ENCODE data around the gene ARID5A.

The ARID5A gene

GRCh38 chr2:96546797-96547196, 10.2 kb downstream of the ARID5A start:
- TF ChIP-seq, protein P1, sequence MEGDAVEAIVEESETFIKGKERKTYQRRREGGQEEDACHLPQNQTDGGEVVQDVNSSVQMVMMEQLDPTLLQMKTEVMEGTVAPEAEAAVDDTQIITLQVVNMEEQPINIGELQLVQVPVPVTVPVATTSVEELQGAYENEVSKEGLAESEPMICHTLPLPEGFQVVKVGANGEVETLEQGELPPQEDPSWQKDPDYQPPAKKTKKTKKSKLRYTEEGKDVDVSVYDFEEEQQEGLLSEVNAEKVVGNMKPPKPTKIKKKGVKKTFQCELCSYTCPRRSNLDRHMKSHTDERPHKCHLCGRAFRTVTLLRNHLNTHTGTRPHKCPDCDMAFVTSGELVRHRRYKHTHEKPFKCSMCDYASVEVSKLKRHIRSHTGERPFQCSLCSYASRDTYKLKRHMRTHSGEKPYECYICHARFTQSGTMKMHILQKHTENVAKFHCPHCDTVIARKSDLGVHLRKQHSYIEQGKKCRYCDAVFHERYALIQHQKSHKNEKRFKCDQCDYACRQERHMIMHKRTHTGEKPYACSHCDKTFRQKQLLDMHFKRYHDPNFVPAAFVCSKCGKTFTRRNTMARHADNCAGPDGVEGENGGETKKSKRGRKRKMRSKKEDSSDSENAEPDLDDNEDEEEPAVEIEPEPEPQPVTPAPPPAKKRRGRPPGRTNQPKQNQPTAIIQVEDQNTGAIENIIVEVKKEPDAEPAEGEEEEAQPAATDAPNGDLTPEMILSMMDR (IDR thresholded peaks at IDR 0.05; ENCODE audit: unreplicated experiment in 3 of 3) = no peak
- Mint-ChIP-seq H3K27ac (no peak overlapping the region), H3K9me3 (peaks cover 3% of the 10 kb centered on the region), H3K4me1 (peaks cover 5% of the 10 kb centered on the region), H3K27me3 (ENCODE audit: low read depth) (no peaks in the 10 kb centered on the region), H3K36me3 (ENCODE audit: low read depth) (peaks cover 18% of the 10 kb centered on the region), H3K4me3 (no peak overlapping the region)

DNA sequence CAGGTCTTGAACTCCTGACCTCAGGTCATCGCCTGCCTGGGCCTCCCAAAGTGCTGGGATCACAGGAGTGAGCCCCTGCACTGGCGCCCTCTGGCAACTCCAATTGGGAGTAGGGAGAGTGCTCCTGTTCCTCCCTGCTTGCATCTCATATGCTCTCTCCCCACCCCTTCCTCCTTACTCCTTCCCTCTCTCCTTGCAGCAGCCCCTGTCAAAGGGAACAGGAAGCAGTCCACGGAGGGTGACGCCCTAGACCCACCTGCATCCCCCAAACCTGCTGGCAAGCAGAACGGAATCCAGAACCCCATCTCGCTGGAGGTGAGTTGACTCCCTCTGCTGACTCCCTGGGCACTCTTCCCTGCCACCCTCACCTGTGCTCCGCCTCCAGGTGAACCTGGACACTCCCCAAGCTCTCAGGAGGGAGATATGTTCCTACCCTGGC, 10.7 kb downstream of the ARID5A start:
- H3K27me3 Mint-ChIP-seq (ENCODE audit: low read depth) = no peaks in the 10 kb centered on the region
- peaks cover 18% of the 10 kb centered on the region for H3K36me3 Mint-ChIP-seq (ENCODE audit: low read depth)
- H3K4me3 Mint-ChIP-seq = no peak overlapping the region
- H3K4me1 Mint-ChIP-seq = peaks cover 5% of the 10 kb centered on the region
- H3K9me3 Mint-ChIP-seq = peaks cover 3% of the 10 kb centered on the region
- TF ChIP-seq, protein P1 (IDR thresholded peaks at IDR 0.05; ENCODE audit: unreplicated experiment in 3 of 3) = no peak
- H3K27ac Mint-ChIP-seq = no peak overlapping the region

DNA sequence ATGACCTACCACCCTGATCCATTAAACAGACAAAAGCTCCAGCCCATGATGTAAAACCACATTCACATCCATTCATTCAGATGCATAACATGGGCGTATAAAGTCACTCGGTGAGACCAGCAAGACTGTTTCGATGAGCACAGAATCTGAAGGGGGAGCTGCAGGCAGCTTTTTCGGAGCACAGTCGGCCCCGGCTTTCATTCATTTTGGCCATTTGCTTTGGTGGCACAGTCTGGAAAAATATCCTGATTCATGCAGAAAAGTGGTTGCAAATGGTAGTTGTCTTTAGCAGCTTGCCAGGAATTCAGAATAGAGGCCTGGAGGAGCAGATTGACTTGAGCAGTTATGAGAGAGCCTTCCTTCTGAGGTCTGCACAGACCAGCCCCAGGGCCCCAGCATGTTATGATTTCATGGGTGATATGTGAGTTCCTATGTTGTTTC, 11.2 kb downstream of the ARID5A start:
- Mint-ChIP-seq H3K4me3 (no peak overlapping the region), H3K4me1 (peaks cover 5% of the 10 kb centered on the region), H3K27me3 (ENCODE audit: low read depth) (no peaks in the 10 kb centered on the region), H3K36me3 (ENCODE audit: low read depth) (peaks cover 15% of the 10 kb centered on the region), H3K27ac (peak overlapping the region in 1 of 3 experiments; percentile 51), H3K9me3 (peaks cover 3% of the 10 kb centered on the region)
- TF ChIP-seq, protein P1 (IDR thresholded peaks at IDR 0.05; ENCODE audit: unreplicated experiment in 3 of 3) = no peak

- Mint-ChIP-seq H3K4me3 (no peak overlapping the region), H3K9me3 (peaks cover 3% of the 10 kb centered on the region), H3K27me3 (ENCODE audit: low read depth) (no peaks in the 10 kb centered on the region), H3K4me1 (peaks cover 5% of the 10 kb centered on the region), H3K36me3 (ENCODE audit: low read depth) (peaks cover 11% of the 10 kb centered on the region), H3K27ac (no peak overlapping the region)
- TF ChIP-seq, protein P1 (IDR thresholded peaks at IDR 0.05; ENCODE audit: unreplicated experiment in 3 of 3) = no peak
These were observed 12.3 kb downstream of the ARID5A start for GRCh38 chr2:96548558-96549465.

GRCh38 chr2:96549466-96549785, 12.9 kb downstream of the ARID5A start:
- Mint-ChIP-seq H3K27me3 (ENCODE audit: low read depth) (no peaks in the 10 kb centered on the region), H3K9me3 (peaks cover 1% of the 10 kb centered on the region), H3K27ac (no peak overlapping the region), H3K36me3 (ENCODE audit: low read depth) (peaks cover 8% of the 10 kb centered on the region), H3K4me1 (peaks cover 5% of the 10 kb centered on the region), H3K4me3 (no peak overlapping the region)
- TF ChIP-seq, protein P1 (IDR thresholded peaks at IDR 0.05; ENCODE audit: unreplicated experiment in 3 of 3) = no peak
